GM12878 (cell line): ENCODE data around the gene PYGM. TPM values are rescaled to one million over a fixed set of nuclear protein-coding genes. Genes with fewer than 3 reads are reported as not detected.

Source experiments
- CBX3 ChIP-seq: fragments of 200-600 bp; sonication (generic); IDR thresholded peaks from 2 replicates; pipeline ENCODE4 v1.6.1; 2016; ENCODE audit warnings: low read depth, borderline replicate concordance
- FOS ChIP-seq: IDR thresholded peaks from 3 replicates; pipeline ENCODE4 v1.6.1; 2011; ENCODE audit warnings: borderline replicate concordance; ENCODE audit not compliant: insufficient read length; ENCODE audit errors: extremely low read depth
- GABPA ChIP-seq: IDR thresholded peaks from 2 replicates; pipeline ENCODE4 v1.6.1; 2014; ENCODE audit warnings: antibody characterized with exemption, low read depth, mild to moderate bottlenecking, inconsistent platforms
- MEF2B ChIP-seq: fragments of 450-650 bp; IDR thresholded peaks from 2 replicates; pipeline ENCODE4 v1.6.1; 2018; ENCODE audit warnings: mild to moderate bottlenecking, moderate library complexity; ENCODE audit not compliant: partially characterized antibody, poor library complexity, severe bottlenecking
- MXI1 ChIP-seq: fragments of 150-350 bp; IDR thresholded peaks from 2 replicates; pipeline ENCODE4 v1.6.1; 2011; ENCODE audit warnings: low read depth, mild to moderate bottlenecking, inconsistent platforms, low read length, improper control_type of control experiment
- NFIC ChIP-seq: IDR thresholded peaks from 2 replicates; pipeline ENCODE4 v1.6.1; 2012; ENCODE audit warnings: low read depth, mild to moderate bottlenecking, inconsistent platforms, low read length, moderate library complexity
- POLR2AphosphoS5 ChIP-seq: IDR thresholded peaks from 2 replicates; pipeline ENCODE4 v1.6.1; 2011; ENCODE audit warnings: mild to moderate bottlenecking, low read length, inconsistent platforms
- SMARCA5 ChIP-seq: fragments of 450-650 bp; IDR thresholded peaks from 2 replicates; pipeline ENCODE4 v1.6.1; 2017; ENCODE audit warnings: mild to moderate bottlenecking
- SREBF2 ChIP-seq: IDR thresholded peaks from 2 replicates; pipeline ENCODE4 v1.6.1; 2012; ENCODE audit warnings: mild to moderate bottlenecking, low read length
- ZBTB11 ChIP-seq: fragments of 450-650 bp; formaldehyde crosslinking; IDR thresholded peaks from 2 replicates; pipeline ENCODE4 v1.5.0; 2022; ENCODE audit warnings: mild to moderate bottlenecking, missing genetic modification characterization
- ZNF217 ChIP-seq: fragments of 450-650 bp; IDR thresholded peaks from 2 replicates; pipeline ENCODE4 v1.6.1; 2017; ENCODE audit warnings: antibody characterized with exemption, mild to moderate bottlenecking
- ZNF24 ChIP-seq: fragments of 450-650 bp; IDR thresholded peaks from 2 replicates; pipeline ENCODE4 v1.6.1; 2017; ENCODE audit warnings: antibody characterized with exemption, mild to moderate bottlenecking
- polyA plus RNA-seq, 11 experiments: library from polyadenylated mRNA; depleted of rRNA in 4 of 11; unstranded in 6 of 11; stranded (reverse) in 5 of 11; fragments of >200 nt; fragmentation: Nextera tagmentation in 4 of 11; fragmentation: Illumina TruSeq in 1 of 11; extraction: Ambion mirVana in 4 of 11; extraction: Trizol in 1 of 11; gene quantifications; 1 replicate in 1 of 11; 2 replicates in 10 of 11; pipeline versions ENCODE4 v1.2.1 to v1.2.3, GENCODE V29; 2011 to 2016; ENCODE audit warnings: inconsistent platforms in 2 of 11, missing spikeins in 2 of 11, low read depth in 1 of 11
- total RNA-seq, 4 experiments: library from RNA; depleted of rRNA in 3 of 4; stranded (reverse); fragments of >200 nt in 3 of 4; fragmentation: Illumina TruSeq in 1 of 4; extraction: Trizol in 1 of 4; gene quantifications; 2 replicates each; pipeline versions ENCODE4 v1.2.1 to v1.2.3, GENCODE V29; 2013 to 2021
- TF ChIP-seq, protein P1 (sequence below): fragments of 150-350 bp; IDR thresholded peaks from 2 replicates; pipeline ENCODE4 v1.6.1; 2016; ENCODE audit warnings: low read depth, low read length
- TF ChIP-seq, protein P2 (sequence below): fragments of 450-650 bp; IDR thresholded peaks from 2 replicates; pipeline ENCODE4 v1.6.1; 2018; ENCODE audit warnings: mild to moderate bottlenecking, low read depth, moderate library complexity; ENCODE audit not compliant: partially characterized antibody
- TF ChIP-seq, protein P3 (sequence below): fragments of 450-650 bp; IDR thresholded peaks from 2 replicates; pipeline ENCODE4 v1.6.1; 2017; ENCODE audit warnings: mild to moderate bottlenecking, moderate library complexity

PYGM gene
- total and polyA plus RNA-seq, 10 of the 15 experiments (the other 5 are each of a cell fraction or from before 2014, with no cell fraction given): 0.04 to 3.7 (median 0.27) TPM; not detected in 1

DNA sequence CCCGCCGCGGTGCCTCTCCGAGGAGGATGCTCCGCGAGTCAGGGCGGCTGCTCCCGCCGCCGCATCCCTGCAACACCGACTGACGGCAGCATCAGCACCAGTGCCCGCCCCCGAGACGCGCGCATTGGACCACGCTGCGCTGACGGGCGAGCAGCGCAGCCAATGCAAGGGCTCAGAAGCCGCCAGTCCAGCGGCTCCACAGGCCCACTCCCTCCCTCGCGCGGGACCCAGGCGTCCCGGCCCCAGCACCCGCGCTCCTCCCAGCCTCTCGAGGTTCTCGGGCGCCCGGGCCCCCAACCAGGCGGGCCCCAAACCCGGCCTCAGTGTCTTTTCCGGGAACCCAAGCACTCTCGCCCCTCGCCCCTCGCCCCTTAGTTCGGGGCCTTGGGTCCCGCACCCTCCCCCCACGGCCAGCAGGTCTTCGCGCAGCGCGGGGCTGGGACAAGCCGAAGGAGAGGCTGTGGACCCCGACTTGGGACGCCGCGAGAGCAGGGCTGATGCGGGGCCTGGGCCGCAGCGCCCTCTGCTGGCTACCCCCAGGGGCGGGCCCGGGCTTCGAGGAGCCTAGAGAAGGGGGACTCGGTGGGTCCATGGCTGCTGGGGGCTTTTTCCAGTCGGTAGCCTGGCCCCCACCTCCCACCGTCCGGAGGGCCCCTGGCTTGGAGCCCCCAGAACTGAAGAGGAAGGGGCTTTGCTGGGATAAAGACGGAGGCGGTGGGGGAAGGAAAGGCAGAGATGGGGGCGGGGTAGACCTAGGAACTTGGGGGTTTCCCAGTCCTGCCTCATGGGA lies 36.5 kb downstream of the PYGM start, which contains the start of gene NRXN2 (continued):
- TF ChIP-seq MEF2B: peak; percentile 89
- TF ChIP-seq CBX3: no peak
- TF ChIP-seq NFIC: no peak
- TF ChIP-seq ZNF217: peak; percentile 42; the same call in 1 of the 2 replicates
- peak; percentile 42 for TF ChIP-seq FOS
- TF ChIP-seq SMARCA5: peak; percentile 77; the same call in 1 of the 2 replicates
- no peak for TF ChIP-seq GABPA
- no peak for TF ChIP-seq SREBF2
- TF ChIP-seq, protein P1, sequence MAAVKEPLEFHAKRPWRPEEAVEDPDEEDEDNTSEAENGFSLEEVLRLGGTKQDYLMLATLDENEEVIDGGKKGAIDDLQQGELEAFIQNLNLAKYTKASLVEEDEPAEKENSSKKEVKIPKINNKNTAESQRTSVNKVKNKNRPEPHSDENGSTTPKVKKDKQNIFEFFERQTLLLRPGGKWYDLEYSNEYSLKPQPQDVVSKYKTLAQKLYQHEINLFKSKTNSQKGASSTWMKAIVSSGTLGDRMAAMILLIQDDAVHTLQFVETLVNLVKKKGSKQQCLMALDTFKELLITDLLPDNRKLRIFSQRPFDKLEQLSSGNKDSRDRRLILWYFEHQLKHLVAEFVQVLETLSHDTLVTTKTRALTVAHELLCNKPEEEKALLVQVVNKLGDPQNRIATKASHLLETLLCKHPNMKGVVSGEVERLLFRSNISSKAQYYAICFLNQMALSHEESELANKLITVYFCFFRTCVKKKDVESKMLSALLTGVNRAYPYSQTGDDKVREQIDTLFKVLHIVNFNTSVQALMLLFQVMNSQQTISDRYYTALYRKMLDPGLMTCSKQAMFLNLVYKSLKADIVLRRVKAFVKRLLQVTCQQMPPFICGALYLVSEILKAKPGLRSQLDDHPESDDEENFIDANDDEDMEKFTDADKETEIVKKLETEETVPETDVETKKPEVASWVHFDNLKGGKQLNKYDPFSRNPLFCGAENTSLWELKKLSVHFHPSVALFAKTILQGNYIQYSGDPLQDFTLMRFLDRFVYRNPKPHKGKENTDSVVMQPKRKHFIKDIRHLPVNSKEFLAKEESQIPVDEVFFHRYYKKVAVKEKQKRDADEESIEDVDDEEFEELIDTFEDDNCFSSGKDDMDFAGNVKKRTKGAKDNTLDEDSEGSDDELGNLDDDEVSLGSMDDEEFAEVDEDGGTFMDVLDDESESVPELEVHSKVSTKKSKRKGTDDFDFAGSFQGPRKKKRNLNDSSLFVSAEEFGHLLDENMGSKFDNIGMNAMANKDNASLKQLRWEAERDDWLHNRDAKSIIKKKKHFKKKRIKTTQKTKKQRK: no peak
- no peak for TF ChIP-seq POLR2AphosphoS5
- TF ChIP-seq, protein P2, sequence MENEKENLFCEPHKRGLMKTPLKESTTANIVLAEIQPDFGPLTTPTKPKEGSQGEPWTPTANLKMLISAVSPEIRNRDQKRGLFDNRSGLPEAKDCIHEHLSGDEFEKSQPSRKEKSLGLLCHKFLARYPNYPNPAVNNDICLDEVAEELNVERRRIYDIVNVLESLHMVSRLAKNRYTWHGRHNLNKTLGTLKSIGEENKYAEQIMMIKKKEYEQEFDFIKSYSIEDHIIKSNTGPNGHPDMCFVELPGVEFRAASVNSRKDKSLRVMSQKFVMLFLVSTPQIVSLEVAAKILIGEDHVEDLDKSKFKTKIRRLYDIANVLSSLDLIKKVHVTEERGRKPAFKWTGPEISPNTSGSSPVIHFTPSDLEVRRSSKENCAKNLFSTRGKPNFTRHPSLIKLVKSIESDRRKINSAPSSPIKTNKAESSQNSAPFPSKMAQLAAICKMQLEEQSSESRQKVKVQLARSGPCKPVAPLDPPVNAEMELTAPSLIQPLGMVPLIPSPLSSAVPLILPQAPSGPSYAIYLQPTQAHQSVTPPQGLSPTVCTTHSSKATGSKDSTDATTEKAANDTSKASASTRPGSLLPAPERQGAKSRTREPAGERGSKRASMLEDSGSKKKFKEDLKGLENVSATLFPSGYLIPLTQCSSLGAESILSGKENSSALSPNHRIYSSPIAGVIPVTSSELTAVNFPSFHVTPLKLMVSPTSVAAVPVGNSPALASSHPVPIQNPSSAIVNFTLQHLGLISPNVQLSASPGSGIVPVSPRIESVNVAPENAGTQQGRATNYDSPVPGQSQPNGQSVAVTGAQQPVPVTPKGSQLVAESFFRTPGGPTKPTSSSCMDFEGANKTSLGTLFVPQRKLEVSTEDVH: no peak
- TF ChIP-seq ZNF24: no peak
- TF ChIP-seq, protein P3, sequence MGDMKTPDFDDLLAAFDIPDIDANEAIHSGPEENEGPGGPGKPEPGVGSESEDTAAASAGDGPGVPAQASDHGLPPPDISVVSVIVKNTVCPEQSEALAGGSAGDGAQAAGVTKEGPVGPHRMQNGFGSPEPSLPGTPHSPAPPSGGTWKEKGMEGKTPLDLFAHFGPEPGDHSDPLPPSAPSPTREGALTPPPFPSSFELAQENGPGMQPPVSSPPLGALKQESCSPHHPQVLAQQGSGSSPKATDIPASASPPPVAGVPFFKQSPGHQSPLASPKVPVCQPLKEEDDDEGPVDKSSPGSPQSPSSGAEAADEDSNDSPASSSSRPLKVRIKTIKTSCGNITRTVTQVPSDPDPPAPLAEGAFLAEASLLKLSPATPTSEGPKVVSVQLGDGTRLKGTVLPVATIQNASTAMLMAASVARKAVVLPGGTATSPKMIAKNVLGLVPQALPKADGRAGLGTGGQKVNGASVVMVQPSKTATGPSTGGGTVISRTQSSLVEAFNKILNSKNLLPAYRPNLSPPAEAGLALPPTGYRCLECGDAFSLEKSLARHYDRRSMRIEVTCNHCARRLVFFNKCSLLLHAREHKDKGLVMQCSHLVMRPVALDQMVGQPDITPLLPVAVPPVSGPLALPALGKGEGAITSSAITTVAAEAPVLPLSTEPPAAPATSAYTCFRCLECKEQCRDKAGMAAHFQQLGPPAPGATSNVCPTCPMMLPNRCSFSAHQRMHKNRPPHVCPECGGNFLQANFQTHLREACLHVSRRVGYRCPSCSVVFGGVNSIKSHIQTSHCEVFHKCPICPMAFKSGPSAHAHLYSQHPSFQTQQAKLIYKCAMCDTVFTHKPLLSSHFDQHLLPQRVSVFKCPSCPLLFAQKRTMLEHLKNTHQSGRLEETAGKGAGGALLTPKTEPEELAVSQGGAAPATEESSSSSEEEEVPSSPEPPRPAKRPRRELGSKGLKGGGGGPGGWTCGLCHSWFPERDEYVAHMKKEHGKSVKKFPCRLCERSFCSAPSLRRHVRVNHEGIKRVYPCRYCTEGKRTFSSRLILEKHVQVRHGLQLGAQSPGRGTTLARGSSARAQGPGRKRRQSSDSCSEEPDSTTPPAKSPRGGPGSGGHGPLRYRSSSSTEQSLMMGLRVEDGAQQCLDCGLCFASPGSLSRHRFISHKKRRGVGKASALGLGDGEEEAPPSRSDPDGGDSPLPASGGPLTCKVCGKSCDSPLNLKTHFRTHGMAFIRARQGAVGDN: no peak
- no peak for TF ChIP-seq ZBTB11 (CRISPR knock-in tag)
- no peak; the same call in 1 of the 2 replicates for TF ChIP-seq MXI1
